ENCODE measurements around the gene CNNM4. TPM values are rescaled to one million over a fixed set of nuclear protein-coding genes. Genes with fewer than 3 reads are reported as not detected.
A peak's percentile ranks its signal among the peaks of the same experiment; 100 is the strongest.

CNNM4 gene
- total RNA-seq, 3 donors from 2014 or later, result 53.4 to 134 (median 101) TPM

DNA sequence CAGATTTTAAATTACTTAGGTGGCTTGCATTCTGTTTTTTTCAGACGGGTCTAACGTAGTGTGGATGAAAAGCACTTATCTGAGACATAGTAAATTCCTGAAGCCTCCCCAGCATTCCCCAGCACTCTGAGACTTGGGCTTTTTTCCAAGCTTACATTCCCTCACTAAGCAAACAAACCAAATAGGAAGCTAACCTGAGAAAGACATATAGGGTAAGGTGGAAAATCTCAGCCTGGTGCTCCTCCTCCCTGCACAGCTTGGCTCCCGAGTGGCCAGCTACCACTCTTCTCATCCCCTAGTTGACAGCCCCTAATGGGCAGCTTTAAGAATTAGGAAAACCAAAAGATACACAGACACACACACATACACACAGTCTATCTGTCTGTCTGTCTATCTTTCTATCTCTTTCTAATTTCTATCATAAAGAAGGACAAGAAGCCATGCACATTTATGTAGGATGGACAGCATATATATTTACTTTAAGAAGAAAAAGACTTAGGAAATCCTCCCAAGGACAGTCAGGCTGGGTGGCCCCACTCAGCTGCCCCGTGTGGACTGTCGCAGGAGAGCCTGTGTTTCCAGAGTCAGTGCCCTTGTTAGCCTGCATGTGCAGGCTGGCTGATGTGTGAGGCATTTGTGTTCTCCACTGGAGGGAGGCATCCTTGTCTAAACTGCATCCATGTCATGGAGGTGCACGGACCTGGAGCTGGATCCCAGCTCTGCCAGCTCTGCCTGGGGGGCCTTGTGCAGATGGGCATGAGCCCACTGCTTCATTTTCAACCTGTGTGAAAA is 63.6 kb downstream of the CNNM4 start:
- Histone ChIP-seq H3K36me3 (ENCODE audit: low read depth) (peaks cover 8% of the 10 kb centered on the region), H3K9me3 (no peaks in the 10 kb centered on the region), H3K4me3 (no peak overlapping the region), H3K4me1 (ENCODE audit: low read depth) (peaks cover 27% of the 10 kb centered on the region)
- ATAC-seq, result peak; percentile 46
- peak in 1 of 3 donors; percentile 11 for DNase-seq
- TF ChIP-seq, protein P1, sequence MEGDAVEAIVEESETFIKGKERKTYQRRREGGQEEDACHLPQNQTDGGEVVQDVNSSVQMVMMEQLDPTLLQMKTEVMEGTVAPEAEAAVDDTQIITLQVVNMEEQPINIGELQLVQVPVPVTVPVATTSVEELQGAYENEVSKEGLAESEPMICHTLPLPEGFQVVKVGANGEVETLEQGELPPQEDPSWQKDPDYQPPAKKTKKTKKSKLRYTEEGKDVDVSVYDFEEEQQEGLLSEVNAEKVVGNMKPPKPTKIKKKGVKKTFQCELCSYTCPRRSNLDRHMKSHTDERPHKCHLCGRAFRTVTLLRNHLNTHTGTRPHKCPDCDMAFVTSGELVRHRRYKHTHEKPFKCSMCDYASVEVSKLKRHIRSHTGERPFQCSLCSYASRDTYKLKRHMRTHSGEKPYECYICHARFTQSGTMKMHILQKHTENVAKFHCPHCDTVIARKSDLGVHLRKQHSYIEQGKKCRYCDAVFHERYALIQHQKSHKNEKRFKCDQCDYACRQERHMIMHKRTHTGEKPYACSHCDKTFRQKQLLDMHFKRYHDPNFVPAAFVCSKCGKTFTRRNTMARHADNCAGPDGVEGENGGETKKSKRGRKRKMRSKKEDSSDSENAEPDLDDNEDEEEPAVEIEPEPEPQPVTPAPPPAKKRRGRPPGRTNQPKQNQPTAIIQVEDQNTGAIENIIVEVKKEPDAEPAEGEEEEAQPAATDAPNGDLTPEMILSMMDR (IDR thresholded peaks at IDR 0.05), result no peak
- intact Hi-C loops (cut with DNase I, micrococcal nuclease), result no loop called here

GRCh38 chr2:96825057-96825456 is 64.4 kb downstream of the CNNM4 start:
- Histone ChIP-seq H3K9me3 (no peaks in the 10 kb centered on the region), H3K4me1 (ENCODE audit: low read depth) (peaks cover 19% of the 10 kb centered on the region), H3K4me3 (no peak overlapping the region), H3K36me3 (ENCODE audit: low read depth) (peaks cover 8% of the 10 kb centered on the region)
- intact Hi-C loops (cut with DNase I, micrococcal nuclease), result no loop called here
- DNase-seq (peak in 1 of 3 donors; percentile 46), ATAC-seq (no peak)
- TF ChIP-seq, protein P1 (IDR thresholded peaks at IDR 0.05), result no peak

- peaks cover 8% of the 10 kb centered on the region for H3K36me3 ChIP-seq (ENCODE audit: low read depth)
- intact Hi-C loops (cut with DNase I, micrococcal nuclease), result no loop called here
Measured at GRCh38 chr2:96826546-96827278, 66.0 kb downstream of the CNNM4 start.

DNA sequence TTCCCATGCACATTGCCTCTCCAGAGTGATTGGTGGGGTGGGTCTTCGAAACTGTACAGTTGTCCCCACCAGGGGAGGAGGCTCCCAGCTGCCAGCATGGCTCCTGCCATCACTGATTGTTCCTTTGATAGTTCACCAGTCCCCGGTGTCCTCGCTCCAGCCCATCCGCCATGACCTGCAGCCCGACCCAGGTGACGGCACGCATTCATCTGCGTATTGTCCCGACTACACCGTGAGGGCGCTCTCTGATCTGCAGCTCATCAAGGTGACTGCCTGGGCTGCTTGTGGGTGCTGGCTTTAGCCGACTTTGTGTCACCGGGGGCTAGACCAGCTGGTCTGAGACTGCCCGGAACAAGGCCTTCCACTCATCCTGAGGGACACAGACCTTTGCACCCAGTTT is 67.7 kb downstream of the CNNM4 start:
- ATAC-seq (no peak), DNase-seq (no peak)
- Histone ChIP-seq H3K4me1 (ENCODE audit: low read depth) (peaks cover 6% of the 10 kb centered on the region), H3K36me3 (ENCODE audit: low read depth) (peaks cover 16% of the 10 kb centered on the region), H3K4me3 (no peak overlapping the region), H3K9me3 (no peaks in the 10 kb centered on the region)
- intact Hi-C loops (cut with DNase I, micrococcal nuclease), result no loop called here
- TF ChIP-seq, protein P1 (IDR thresholded peaks at IDR 0.05), result no peak

More at GRCh38 chr2:96826546-96827278, 66.0 kb downstream of the CNNM4 start:
- Histone ChIP-seq H3K4me3 (no peak overlapping the region), H3K9me3 (no peaks in the 10 kb centered on the region), H3K4me1 (ENCODE audit: low read depth) (peaks cover 6% of the 10 kb centered on the region)
- DNase-seq (peak in 1 of 3 donors; percentile 43), ATAC-seq (no peak)
- TF ChIP-seq, protein P1 (IDR thresholded peaks at IDR 0.05), result no peak

- Histone ChIP-seq H3K4me1 (ENCODE audit: low read depth) (peaks cover 3% of the 10 kb centered on the region), H3K4me3 (no peak overlapping the region), H3K36me3 (ENCODE audit: low read depth) (peaks cover 16% of the 10 kb centered on the region), H3K9me3 (no peaks in the 10 kb centered on the region)
- ATAC-seq (no peak), DNase-seq (peak in 1 of 3 donors; percentile 14)
- intact Hi-C loops (cut with DNase I, micrococcal nuclease), result no loop called here
- TF ChIP-seq, protein P1 (IDR thresholded peaks at IDR 0.05), result no peak
Measured at GRCh38 chr2:96828874-96829273, 68.2 kb downstream of the CNNM4 start.
